Chondrocyte (in vitro differentiated cells): Measurements from ENCODE around the gene PRKAR2B. TPM values are rescaled to one million over a fixed set of nuclear protein-coding genes. Genes with fewer than 3 reads are reported as not detected.

Source experiments
- DNase-seq: peaks from one replicate; pipeline ENCODE4 v3.0.0; 2021; ENCODE audit warnings: mixed read lengths, low spot score
- H3K27ac Mint-ChIP-seq: one replicate; pipeline ENCODE4 v1.8.0; 2021; ENCODE audit warnings: mild to moderate bottlenecking, moderate library complexity, mixed read lengths; ENCODE audit not compliant: unreplicated experiment
- H3K27me3 Mint-ChIP-seq: 2 replicates; pipeline ENCODE4 v1.8.0; 2021; ENCODE audit warnings: low read depth, mixed read lengths
- H3K36me3 Mint-ChIP-seq: 2 replicates; pipeline ENCODE4 v1.8.0; 2021; ENCODE audit warnings: low read depth, mixed read lengths
- H3K4me1 Mint-ChIP-seq: 2 replicates; pipeline ENCODE4 v1.8.0; 2021; ENCODE audit warnings: low read depth, mild to moderate bottlenecking, mixed read lengths
- H3K4me3 Mint-ChIP-seq: one replicate; pipeline ENCODE4 v1.8.0; 2021; ENCODE audit warnings: mild to moderate bottlenecking, moderate library complexity, mixed read lengths; ENCODE audit not compliant: unreplicated experiment
- H3K9me3 Mint-ChIP-seq: 2 replicates; pipeline ENCODE4 v1.8.0; 2021; ENCODE audit warnings: low read depth, mixed read lengths
- total RNA-seq: library from RNA; stranded (reverse); gene quantifications from 3 replicates; pipeline ENCODE4 v1.2.1, GENCODE V29; 2021
- TF ChIP-seq, protein P1 (sequence below): fragments of 200-600 bp; sonication (generic); IDR thresholded peaks from 2 replicates; pipeline ENCODE4 v1.5.0; 2021; ENCODE audit warnings: antibody characterized with exemption, mild to moderate bottlenecking, moderate library complexity

The PRKAR2B gene
- total RNA-seq, 1 donor from 2014 or later: 0.87 TPM

DNA sequence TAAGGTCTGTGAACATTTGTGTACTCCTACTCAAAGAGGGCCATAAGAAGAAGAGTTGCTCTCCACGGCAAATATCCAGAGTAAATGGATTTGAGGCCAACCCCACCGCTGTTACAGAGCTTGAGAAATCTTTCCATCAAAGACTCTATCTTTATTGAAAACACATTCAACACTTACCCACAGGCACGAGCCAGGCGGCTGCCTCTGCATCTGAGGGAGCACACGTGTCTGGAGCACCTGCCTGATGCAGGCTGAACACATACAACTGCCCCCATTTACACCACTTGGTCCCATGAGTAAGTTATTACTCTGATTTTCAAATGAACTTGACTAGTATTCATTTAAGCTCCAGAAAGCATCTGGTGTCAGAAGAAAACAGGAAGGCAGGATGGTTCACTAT lies 163.0 kb downstream of the PRKAR2B start:
- Mint-ChIP-seq H3K36me3 (peaks cover 21% of the 10 kb centered on the region), H3K9me3 (no peaks in the 10 kb centered on the region), H3K4me1 (peaks cover 35% of the 10 kb centered on the region), H3K27ac (peak overlapping the region; percentile 97), H3K27me3 (no peaks in the 10 kb centered on the region), H3K4me3 (no peak overlapping the region)
- no peak for DNase-seq
- TF ChIP-seq, protein P1, sequence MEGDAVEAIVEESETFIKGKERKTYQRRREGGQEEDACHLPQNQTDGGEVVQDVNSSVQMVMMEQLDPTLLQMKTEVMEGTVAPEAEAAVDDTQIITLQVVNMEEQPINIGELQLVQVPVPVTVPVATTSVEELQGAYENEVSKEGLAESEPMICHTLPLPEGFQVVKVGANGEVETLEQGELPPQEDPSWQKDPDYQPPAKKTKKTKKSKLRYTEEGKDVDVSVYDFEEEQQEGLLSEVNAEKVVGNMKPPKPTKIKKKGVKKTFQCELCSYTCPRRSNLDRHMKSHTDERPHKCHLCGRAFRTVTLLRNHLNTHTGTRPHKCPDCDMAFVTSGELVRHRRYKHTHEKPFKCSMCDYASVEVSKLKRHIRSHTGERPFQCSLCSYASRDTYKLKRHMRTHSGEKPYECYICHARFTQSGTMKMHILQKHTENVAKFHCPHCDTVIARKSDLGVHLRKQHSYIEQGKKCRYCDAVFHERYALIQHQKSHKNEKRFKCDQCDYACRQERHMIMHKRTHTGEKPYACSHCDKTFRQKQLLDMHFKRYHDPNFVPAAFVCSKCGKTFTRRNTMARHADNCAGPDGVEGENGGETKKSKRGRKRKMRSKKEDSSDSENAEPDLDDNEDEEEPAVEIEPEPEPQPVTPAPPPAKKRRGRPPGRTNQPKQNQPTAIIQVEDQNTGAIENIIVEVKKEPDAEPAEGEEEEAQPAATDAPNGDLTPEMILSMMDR: no peak

DNA sequence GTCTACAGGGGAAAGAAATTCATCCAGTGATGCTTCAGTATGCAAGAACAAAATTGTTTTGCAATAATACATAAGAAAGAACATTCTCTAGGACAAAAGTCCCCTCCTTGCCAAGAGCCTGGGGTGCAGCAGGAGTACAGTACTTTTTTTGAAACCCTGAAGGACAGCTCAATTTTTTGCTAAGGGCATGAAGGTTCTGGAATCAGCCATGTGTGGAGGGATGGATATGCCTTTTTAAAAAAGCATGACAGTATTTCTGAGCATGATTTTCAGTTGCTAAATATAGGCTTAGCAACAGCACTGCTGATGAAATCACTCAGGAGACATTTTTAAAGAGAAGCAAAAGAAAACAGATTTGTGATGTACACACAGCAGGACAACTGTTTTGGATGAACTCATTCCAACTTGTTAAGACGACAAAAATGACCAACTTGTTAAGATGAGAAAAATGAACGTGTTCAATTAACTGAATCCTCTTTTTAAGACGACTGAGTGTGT lies 163.6 kb downstream of the PRKAR2B start:
- peak overlapping the region; percentile 27 for H3K4me3 Mint-ChIP-seq
- peaks cover 35% of the 10 kb centered on the region for H3K4me1 Mint-ChIP-seq
- H3K36me3 Mint-ChIP-seq: peaks cover 21% of the 10 kb centered on the region
- H3K27me3 Mint-ChIP-seq: no peaks in the 10 kb centered on the region
- no peak for DNase-seq
- H3K27ac Mint-ChIP-seq: peak overlapping the region; percentile 97
- H3K9me3 Mint-ChIP-seq: no peaks in the 10 kb centered on the region
- TF ChIP-seq, protein P1: no peak

DNA sequence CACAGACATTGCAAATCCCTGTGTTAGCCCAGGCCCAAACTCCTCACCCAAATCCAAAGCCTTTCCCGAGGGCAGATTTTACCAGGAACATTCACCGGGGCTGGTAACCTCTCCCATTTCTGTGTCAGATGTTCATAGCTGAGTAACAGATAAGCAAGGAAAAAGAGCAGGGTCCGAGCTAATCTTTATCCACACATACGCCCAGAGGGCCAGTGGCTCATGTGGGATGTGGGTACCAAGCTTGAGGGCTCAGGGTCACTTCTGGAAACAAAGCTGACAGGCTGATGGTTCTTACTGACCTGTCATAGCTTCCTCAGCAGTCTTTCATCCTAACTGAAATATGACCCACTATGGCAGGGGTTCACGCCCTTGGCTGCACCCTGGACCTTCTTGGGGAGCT lies 164.1 kb downstream of the PRKAR2B start:
- peak overlapping the region; percentile 27 for H3K4me3 Mint-ChIP-seq
- peaks cover 35% of the 10 kb centered on the region for H3K4me1 Mint-ChIP-seq
- TF ChIP-seq, protein P1: no peak
- peaks cover 21% of the 10 kb centered on the region for H3K36me3 Mint-ChIP-seq
- H3K9me3 Mint-ChIP-seq: peaks cover under 1% of the 10 kb centered on the region
- H3K27ac Mint-ChIP-seq: peak overlapping the region; percentile 97
- H3K27me3 Mint-ChIP-seq: no peaks in the 10 kb centered on the region
- no peak for DNase-seq

GRCh38 chr7:107209565-107209964 lies 165.1 kb downstream of the PRKAR2B start:
- H3K36me3 Mint-ChIP-seq: peaks cover 16% of the 10 kb centered on the region
- TF ChIP-seq, protein P1: no peak
- no peak overlapping the region for H3K4me3 Mint-ChIP-seq
- peak overlapping the region; percentile 97 for H3K27ac Mint-ChIP-seq
- peaks cover 6% of the 10 kb centered on the region for H3K9me3 Mint-ChIP-seq
- H3K27me3 Mint-ChIP-seq: no peaks in the 10 kb centered on the region
- H3K4me1 Mint-ChIP-seq: peaks cover 35% of the 10 kb centered on the region
- no peak for DNase-seq

GRCh38 chr7:107210400-107210799 lies 165.9 kb downstream of the PRKAR2B start:
- H3K4me1 Mint-ChIP-seq: peaks cover 35% of the 10 kb centered on the region
- no peaks in the 10 kb centered on the region for H3K27me3 Mint-ChIP-seq
- H3K27ac Mint-ChIP-seq: no peak overlapping the region
- H3K4me3 Mint-ChIP-seq: no peak overlapping the region
- TF ChIP-seq, protein P1: no peak
- peaks cover 9% of the 10 kb centered on the region for H3K9me3 Mint-ChIP-seq
- no peak for DNase-seq
- H3K36me3 Mint-ChIP-seq: peaks cover 13% of the 10 kb centered on the region

Other genes with a start within 250 kb of the PRKAR2B start
- gene PIK3CG, start 179.4 kb upstream of the PRKAR2B start, total RNA-seq: not detected in 3 replicates
- gene HBP1, start 124.3 kb downstream of the PRKAR2B start, total RNA-seq: 49.0 to 51.7 TPM (median 49.4 TPM) in 3 replicates